ENCODE results near the gene ZNF787. TPM values are rescaled to one million over a fixed set of nuclear protein-coding genes. Genes with fewer than 3 reads are reported as not detected.
"Not testable (repeated sequence)": the region's sequence is repeated elsewhere in the genome, so short reads cannot be mapped to it uniquely, and the experiment has no call there.

ZNF787 gene
- total RNA-seq, 4 donors from 2014 or later = 3.3 to 32.1 (median 21.5) TPM; not detected in 1

GRCh38 chr19:56108447-56109195, 12.5 kb downstream of the ZNF787 start:
- TF ChIP-seq CTCF (IDR thresholded peaks at IDR 0.05) = no peak
- TF ChIP-seq POLR2A (IDR thresholded peaks at IDR 0.05) = no peak
- peak overlapping the region; percentile 39 to 47 for H3K27ac ChIP-seq
- no peaks in the 10 kb centered on the region for H3K9me3 ChIP-seq
- intact Hi-C loops (cut with DNase I; ENCODE audit: low total_unique reads) = no loop called here
- H3K4me1 ChIP-seq = peaks cover 0 to 37% of the 10 kb centered on the region in 2 donors
- no peaks in the 10 kb centered on the region for H3K36me3 ChIP-seq
- no peaks in the 10 kb centered on the region for H3K27me3 ChIP-seq
- DNase-seq = peak; percentile 46 to 72
- peak overlapping the region; percentile 3 to 11 for H3K4me3 ChIP-seq

- no peak for TF ChIP-seq CTCF (IDR thresholded peaks at IDR 0.05)
- TF ChIP-seq POLR2A (IDR thresholded peaks at IDR 0.05) = no peak
- H3K27me3 ChIP-seq = no peaks in the 10 kb centered on the region
- H3K36me3 ChIP-seq = no peaks in the 10 kb centered on the region
- intact Hi-C loops (cut with DNase I; ENCODE audit: low total_unique reads) = no loop called here
- H3K4me3 ChIP-seq = no peak overlapping the region
- no peaks in the 10 kb centered on the region for H3K9me3 ChIP-seq
- peaks cover 0 to 34% of the 10 kb centered on the region in 2 donors for H3K4me1 ChIP-seq
- no peak for DNase-seq
- peak overlapping the region; percentile 39 to 47 for H3K27ac ChIP-seq
Measured at GRCh38 chr19:56107626-56108351, 13.3 kb downstream of the ZNF787 start.

- no peaks in the 10 kb centered on the region for H3K9me3 ChIP-seq
- no peak for DNase-seq
- no peak overlapping the region for H3K4me3 ChIP-seq
- no peak for TF ChIP-seq POLR2A (IDR thresholded peaks at IDR 0.05)
- no peak for TF ChIP-seq CTCF (IDR thresholded peaks at IDR 0.05)
- H3K27ac ChIP-seq = peak overlapping the region in 1 of 2 donors; percentile 47
- H3K36me3 ChIP-seq = no peaks in the 10 kb centered on the region
- intact Hi-C loops (cut with DNase I; ENCODE audit: low total_unique reads) = no loop called here
- no peaks in the 10 kb centered on the region for H3K27me3 ChIP-seq
- H3K4me1 ChIP-seq = peaks cover 0 to 26% of the 10 kb centered on the region in 2 donors
Measured at GRCh38 chr19:56106993-56107392, 14.1 kb downstream of the ZNF787 start.

GRCh38 chr19:56106397-56106849, 14.7 kb downstream of the ZNF787 start:
- TF ChIP-seq POLR2A (IDR thresholded peaks at IDR 0.05) (peak in 1 of 2 donors; percentile 39), CTCF (IDR thresholded peaks at IDR 0.05) (no peak)
- Histone ChIP-seq H3K27me3 (no peaks in the 10 kb centered on the region), H3K4me3 (no peak overlapping the region), H3K27ac (no peak overlapping the region), H3K9me3 (no peaks in the 10 kb centered on the region), H3K36me3 (no peaks in the 10 kb centered on the region), H3K4me1 (peaks cover 0 to 20% of the 10 kb centered on the region in 2 donors)
- DNase-seq = no peak
- intact Hi-C loops (cut with DNase I; ENCODE audit: low total_unique reads) = no loop called here

- intact Hi-C loops (cut with DNase I; ENCODE audit: low total_unique reads); H3K27me3 ChIP-seq; H3K9me3 ChIP-seq; H3K4me3 ChIP-seq; H3K36me3 ChIP-seq; DNase-seq: not testable (repeated sequence)
- Histone ChIP-seq H3K4me1 (peaks cover 0 to 15% of the 10 kb centered on the region in 2 donors), H3K27ac (peak overlapping the region; percentile 65 to 81)
Measured at GRCh38 chr19:56105831-56106396, 15.2 kb downstream of the ZNF787 start.
